Bone marrow (tissue), 2 donors: ENCODE results near the gene ERG.

Experiments used
- DNase-seq, 2 donors: peaks; one replicate each; lab custom pipeline; 2025; lab: John Stamatoyannopoulos, UW

ERG gene

GRCh38 chr21:38358666-38359065 lies 139.6 kb downstream of the ERG start:
- no peak for DNase-seq

- DNase-seq: no peak
Observed at GRCh38 chr21:38358098-38358497, 140.2 kb downstream of the ERG start.

GRCh38 chr21:38356883-38357625 lies 141.2 kb downstream of the ERG start:
- no peak for DNase-seq

GRCh38 chr21:38355992-38356781 lies 142.1 kb downstream of the ERG start:
- peak; percentile 50 to 75 for DNase-seq

- no peak for DNase-seq
Observed at GRCh38 chr21:38355353-38355752, 142.9 kb downstream of the ERG start.

- no peak for DNase-seq
Observed at GRCh38 chr21:38354746-38355145, 143.5 kb downstream of the ERG start.

- DNase-seq: no peak
Observed at GRCh38 chr21:38354231-38354630, 144.0 kb downstream of the ERG start.

GRCh38 chr21:38352536-38353219 lies 145.6 kb downstream of the ERG start:
- peak; percentile 3 to 20 for DNase-seq

GRCh38 chr21:38351961-38352521 lies 146.2 kb downstream of the ERG start:
- peak in 1 of 2 donors; percentile 4 for DNase-seq

GRCh38 chr21:38351176-38351959 lies 146.9 kb downstream of the ERG start:
- DNase-seq: no peak

GRCh38 chr21:38350684-38351083 lies 147.6 kb downstream of the ERG start:
- no peak for DNase-seq

GRCh38 chr21:38349977-38350376 lies 148.3 kb downstream of the ERG start:
- no peak for DNase-seq

- no peak for DNase-seq
Observed at GRCh38 chr21:38349111-38349746, 149.0 kb downstream of the ERG start.

GRCh38 chr21:38346286-38346685 lies 152.0 kb downstream of the ERG start:
- no peak for DNase-seq

GRCh38 chr21:38343691-38344090 lies 154.6 kb downstream of the ERG start:
- no peak for DNase-seq

- no peak for DNase-seq
Observed at GRCh38 chr21:38342739-38343138, 155.5 kb downstream of the ERG start.

GRCh38 chr21:38341546-38342012 lies 156.7 kb downstream of the ERG start:
- DNase-seq: no peak

GRCh38 chr21:38340131-38340530 lies 158.1 kb downstream of the ERG start:
- no peak for DNase-seq

GRCh38 chr21:38337793-38338192 lies 160.5 kb downstream of the ERG start:
- no peak for DNase-seq

- DNase-seq: no peak
Observed at GRCh38 chr21:38334866-38335265, 163.4 kb downstream of the ERG start.
